Skin of body (tissue), 2 donors: ENCODE results near the gene ANK3. TPM values are rescaled to one million over a fixed set of nuclear protein-coding genes. Genes with fewer than 3 reads are reported as not detected.

Experiments
- DNase-seq: peaks from one replicate; lab custom pipeline; 2025; lab: John Stamatoyannopoulos, UW
- total RNA-seq: library from RNA; depleted of rRNA; stranded (reverse); fragments of >200 nt; gene quantifications from one replicate; pipeline ENCODE4 v1.2.3, GENCODE V29; 2014

ANK3 gene
- total RNA-seq, 1 donor from 2014 or later = 78.0 TPM

DNA sequence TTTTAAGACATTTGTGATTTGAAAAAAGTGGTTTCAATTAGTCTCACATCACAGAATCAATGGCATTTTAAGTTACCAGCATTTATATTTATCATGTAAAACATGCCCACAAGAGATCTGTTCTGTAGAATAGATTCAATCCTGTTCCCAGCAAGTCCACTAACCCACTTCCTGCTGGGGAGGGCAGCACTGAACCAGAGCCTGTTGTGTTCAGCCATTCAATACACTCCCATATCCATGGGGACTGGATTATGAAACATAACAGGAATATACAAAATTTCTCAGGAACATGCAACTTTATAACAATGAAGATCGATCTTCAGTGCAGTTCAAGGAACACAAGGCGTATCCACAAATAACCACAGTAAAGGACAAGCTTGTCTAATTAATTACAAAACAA lies 24.4 kb upstream of the ANK3 start:
- DNase-seq = no peak

DNA sequence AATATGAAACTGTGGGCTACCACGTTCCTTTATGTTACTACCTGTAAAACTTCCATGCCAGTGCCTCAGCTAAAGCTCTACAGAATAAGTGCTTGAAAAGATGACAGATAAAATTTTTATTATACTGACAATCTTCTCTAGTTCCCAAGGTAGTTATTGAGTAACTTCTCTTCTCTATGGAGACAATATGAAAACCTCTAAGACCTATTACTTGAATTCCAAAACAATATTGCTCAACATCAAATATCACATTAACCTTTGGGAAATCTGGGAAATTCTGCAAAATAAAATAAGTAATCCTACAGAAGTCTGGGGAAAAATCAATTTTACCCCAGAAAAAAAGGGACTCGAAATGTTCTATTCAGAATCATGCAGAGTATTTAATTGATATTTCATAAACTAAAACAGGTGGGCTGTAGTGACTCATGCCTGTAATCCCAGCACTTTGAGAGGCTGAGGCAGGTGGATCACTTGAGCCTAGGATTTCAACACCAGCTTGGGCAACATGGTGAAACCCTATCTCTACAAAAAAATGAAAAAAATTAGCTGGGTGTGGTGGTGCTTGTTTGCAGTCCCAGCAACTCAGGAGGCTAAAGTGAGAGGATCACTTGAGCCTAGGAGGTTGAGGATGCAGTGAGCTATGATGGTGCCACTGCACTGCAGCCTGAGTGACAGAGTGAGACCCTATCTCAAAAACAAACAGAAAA lies 23.8 kb upstream of the ANK3 start:
- DNase-seq = no peak

DNA sequence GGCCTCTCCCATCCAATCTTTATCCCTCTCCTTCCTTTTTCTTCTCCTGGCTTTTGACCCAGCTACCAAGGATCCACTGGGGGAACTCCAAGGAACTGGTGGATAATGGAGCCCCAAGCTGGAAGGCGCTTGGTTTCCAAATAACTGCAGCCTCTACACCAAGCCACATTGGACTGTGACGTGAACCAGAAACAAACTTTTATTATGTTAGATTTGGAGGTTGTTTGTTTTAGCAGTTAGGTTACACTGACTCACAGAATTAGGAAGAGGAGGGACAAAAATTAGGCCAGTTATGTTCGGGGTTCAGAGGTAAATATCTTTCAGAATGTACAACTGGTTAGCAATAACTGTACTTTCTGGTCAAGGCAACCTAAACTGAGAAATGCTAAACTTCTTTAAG lies 21.3 kb upstream of the ANK3 start:
- no peak for DNase-seq

DNA sequence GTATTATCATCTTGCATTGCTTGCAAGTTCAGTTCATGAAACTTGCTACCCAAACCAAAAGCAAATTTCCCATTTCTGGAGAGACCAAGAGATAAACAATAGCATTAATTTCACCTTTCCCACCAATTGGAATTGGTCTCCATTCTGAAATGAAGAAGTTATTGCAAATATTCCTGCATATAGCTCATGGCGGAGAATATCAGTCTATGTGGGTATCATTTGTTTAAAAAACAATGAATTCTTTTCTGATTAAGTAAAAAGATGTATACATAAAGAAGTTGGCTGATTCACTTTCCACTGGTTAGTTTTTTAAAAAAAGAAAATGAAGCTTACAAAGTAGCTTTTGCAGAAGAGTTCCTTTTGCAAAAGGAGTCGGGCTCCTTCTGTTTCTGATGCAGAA lies 19.5 kb upstream of the ANK3 start:
- DNase-seq = no peak

DNA sequence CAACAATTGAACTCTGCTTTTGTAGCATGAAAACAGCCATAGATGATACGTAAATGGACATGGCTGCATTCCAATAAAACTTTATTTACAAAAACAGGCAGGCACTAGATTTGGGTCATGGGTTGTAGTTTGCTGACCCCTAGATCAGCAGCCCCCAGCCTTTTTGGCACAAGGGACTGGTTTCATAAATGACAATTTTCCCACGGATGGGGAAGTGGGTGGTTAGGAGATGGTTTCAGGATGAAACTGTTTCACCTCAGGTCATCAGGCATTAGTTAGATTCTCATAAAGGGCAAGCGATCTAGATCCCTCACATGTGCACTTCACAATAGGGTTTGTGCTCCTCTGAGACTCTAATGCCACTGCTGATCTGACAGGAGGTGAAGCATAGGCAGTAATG lies 16.5 kb upstream of the ANK3 start:
- DNase-seq = no peak

DNA sequence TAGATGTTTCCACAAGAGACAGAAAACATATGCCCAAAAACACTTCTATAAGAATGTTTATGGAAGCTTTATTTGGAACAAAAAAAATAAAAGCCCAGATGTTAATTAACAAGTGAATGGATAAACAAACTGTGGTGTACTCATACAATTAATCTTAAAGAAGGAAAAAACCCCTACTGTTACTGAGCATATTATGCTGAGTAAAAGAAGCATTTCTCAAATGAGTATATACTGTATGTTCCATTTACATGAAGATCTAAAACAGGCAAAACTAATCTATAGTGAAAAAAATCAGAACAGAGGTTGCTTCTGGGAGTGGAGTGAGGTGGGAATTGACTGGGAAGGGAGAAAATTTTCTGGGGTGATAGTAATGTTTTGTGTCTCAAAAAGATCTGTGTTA lies 15.5 kb upstream of the ANK3 start:
- no peak for DNase-seq

DNA sequence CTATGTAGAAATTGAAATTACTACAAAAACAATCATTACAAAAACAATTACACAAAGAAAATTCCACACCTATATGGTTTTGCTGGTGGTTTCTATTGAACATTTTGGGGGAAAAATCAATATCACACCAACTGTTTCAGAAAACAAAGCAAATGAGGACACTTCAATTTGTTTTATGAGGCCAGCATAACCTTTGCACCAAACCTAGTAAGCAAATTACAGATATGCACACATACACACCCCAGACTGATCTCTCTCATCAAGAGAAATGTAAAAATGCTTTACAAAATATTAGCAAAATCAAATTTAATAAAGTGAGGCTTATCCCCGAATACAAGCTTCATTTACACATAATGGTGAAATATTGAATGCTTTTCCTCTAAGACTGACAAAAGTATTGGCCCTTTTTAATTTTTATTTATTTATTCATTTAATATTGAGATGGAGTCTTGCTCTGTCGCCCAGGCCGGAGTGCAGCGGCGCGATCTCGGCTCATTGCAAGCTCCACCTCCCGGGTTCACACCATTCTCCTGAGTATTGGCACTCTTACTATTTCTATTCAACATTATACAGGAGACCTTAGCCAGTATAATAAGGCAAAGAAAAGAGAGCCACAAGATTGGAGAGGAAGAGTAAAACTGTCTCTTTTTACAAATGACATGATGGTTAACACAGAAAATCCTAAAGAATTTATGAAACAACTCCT lies 13.6 kb upstream of the ANK3 start:
- no peak for DNase-seq

DNA sequence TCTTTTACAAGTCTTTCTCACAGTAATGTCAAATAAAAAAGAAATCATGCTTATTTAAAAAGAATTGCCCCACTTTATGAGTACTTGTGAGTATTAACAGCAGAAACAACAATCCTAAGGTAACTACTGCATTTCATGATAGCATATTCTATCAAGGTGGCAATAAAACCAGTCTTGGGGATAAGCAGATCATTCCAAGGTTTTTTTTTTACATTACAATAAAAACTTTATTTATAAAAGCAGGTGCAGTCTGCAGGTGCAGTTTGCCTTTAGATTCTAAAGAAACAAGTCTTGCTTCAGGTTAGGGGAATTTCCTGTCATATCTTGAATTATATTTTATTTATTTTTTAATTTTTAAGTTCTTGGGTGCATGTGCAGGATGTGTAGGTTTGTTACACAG lies 10.7 kb upstream of the ANK3 start:
- DNase-seq = no peak

DNA sequence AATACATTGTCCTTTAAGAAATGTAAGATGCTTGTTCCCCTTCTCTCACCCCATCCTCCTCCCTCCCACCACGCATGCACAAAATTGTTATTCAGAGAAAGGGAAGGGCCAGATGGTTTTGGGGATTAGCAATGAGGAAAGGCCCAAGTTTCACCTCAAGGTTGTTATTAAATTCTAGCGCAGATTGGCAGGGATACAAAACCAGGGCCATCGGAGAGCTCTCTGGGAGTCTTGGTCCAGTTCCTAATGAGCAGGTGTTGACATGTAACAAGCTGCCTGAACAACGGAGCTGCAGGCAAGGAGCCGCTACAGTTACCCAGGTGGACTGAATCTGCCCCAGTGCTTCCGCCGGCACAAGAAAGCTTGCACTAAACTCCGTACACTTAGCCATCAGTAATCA lies 9.7 kb upstream of the ANK3 start:
- no peak for DNase-seq

DNA sequence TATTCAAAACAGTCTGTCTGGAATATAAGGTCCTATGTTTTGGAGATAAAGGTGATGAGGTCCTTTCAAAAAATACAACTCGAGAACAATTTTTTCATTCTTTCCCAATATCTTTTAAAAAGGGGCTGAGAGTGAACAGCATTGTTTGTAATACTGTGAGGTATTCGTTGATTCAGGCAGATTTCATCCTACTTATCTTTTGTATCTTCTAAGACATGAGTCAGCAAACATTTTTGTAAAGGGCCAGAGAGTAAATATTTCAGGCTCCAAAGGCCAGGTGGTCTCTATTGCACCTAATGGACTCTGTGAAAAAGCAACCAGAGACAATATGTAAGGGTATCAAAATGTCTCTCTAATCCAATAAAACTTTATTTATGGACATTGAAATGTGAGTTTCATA lies 8.1 kb upstream of the ANK3 start:
- no peak for DNase-seq

DNA sequence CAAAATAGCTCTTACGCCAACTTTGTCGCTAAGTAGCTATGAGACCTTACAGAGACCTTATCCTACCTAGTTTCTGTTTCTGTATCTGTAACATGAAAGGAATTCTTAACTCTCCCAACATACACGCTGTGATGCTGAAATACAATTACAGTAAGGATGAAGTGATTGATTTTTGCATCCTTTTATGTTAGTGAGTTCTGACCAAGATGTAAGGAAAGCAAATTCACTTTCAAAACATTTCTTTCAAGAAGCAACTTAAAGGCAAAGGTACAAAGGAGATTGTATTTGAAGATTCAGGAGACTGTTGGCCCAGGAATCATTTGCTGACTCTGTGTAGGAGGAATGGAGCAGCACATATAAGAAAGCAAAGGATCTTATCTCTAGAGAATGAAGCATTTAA lies 7.1 kb upstream of the ANK3 start:
- DNase-seq = no peak

DNA sequence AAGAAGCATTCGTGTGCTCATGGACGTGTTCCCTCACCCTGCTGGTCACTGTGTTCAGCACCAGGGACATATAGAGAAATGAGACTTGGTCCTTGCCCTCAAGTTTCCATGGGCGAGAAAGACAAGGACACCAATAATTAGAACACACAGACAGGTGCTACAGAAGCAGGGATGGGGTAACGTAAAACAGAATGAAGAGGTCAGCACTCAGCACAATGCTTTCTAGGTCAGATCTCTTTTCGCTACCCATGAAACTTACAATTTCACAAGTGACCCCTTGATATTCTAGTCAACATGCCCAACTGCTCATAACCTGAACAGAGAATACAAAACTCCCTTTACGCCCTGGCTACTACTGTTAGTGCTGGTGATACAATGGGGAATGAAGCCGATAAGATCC lies 6.0 kb upstream of the ANK3 start:
- DNase-seq = no peak

DNA sequence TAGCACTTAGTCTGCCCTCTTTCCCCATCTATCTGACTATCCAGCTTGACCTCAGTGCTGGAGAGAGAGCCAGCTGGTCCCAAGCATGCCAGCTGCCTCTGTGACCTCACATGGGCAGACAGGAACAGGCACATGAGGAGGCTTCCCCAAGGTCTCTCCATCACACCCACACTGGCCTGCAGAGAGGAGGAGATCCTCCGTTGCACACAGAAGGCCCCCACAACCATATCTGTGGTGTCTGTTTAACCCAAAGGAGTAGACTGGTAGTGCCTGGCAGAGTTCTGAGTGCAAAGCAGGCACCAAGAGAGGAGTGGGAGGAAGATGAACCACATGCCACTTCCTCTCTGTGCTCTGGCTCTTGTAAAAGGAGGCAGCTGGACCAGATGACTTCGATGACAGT lies 4.8 kb upstream of the ANK3 start:
- DNase-seq = no peak

DNA sequence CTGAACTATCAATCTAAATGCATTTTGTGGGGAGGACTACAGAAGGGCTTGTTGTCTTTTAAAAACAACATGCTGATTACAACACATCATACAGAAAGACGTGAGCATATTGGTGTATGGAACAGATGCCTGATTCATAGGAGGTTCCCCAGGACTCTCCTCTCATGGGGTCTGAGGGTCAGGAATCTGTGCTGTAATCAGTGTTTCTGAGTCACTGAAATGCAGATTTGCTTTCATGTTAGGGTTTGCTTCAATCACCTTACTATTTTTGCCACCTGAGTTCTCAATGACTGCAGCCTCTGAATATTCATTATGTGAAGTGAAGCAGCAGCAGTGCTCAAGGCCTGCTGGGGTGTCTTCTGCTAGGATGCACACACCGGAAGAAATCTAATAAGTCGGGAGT lies 550 bp upstream of the ANK3 start:
- DNase-seq = no peak

DNA sequence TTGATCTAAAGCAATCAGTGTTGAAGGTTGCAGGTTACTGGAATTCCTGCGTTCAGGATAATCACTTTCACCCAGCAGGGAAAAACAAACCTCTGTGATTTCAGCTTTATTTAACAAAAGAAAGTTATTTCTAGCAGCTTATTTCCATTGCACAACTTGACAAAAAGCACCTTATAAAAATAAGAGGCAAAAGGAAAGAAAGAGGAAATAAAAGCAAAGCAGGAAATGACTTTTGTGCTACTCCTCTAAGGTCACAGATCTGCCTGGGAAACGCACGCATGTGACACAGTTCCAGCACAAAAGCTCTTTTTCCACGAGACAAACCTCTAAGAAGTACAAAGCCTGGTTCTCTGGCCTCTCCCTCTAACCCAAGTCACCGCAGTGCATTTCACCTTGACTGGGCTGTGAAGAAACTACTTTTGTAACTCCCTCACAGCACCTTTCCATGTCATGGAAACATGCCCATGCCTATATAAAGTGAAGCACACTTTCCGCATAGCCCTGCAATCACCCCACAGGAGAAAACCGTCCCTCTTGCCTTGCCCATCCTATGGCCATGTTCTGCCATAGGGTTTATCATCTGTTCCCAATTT lies 870 bp downstream of the ANK3 start:
- no peak for DNase-seq

DNA sequence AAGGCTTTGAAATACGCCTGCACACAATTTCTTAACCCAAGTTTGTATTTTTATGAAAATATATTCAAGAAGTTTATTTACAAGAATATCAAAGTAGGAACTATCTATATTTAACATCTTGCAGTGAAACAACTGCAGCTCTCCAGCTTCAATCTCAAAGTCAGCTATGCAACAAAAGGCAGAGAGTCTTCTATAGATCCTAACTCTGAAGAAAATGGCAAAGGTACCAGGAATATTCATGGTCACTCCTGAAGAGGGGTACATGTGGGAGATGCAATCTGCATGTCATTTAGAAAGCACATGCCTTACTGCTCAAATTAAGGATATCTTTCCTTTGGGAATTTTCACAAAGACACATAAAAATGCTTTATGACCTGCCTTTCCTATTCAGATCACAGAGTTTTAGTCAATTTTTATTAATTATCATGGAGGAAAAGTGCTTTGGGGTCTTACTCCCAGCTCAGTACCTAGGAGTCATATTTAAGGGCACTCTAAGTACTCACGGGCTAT lies 1.5 kb downstream of the ANK3 start:
- no peak for DNase-seq

DNA sequence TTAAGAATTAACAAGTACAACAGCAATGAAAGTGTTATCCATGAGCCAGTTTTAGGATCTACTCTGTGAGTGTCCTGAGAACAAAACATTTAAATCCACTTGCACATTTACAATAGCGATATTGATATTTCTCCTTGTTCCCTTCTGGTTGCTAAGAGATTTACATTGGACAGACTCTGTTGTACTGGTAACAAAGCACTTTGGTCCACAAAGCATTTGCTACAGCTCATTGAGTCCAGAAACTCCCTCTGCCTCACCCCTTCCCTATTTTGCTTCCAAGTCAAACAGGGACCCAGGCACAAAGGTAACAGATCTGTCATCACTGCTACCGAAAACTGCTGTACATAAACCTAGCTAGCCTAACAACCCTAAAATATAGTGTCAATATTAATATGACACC lies 2.1 kb downstream of the ANK3 start:
- DNase-seq = no peak

DNA sequence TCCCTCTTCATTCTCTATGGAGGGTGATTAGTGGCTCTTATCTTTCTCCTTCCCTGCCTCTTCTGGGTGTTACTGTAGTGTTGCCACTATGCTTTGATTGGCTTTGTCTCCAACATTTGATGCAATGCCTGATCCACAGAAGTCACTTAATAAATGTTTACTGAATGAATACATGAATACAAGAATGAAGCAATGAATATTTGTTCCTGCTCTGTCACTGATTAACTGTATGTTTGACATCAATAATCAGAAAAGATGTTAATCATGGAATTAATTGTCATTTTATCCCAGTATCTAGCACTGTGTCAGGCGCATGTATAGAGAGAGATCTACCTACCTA lies 4.3 kb downstream of the ANK3 start:
- no peak for DNase-seq

DNA sequence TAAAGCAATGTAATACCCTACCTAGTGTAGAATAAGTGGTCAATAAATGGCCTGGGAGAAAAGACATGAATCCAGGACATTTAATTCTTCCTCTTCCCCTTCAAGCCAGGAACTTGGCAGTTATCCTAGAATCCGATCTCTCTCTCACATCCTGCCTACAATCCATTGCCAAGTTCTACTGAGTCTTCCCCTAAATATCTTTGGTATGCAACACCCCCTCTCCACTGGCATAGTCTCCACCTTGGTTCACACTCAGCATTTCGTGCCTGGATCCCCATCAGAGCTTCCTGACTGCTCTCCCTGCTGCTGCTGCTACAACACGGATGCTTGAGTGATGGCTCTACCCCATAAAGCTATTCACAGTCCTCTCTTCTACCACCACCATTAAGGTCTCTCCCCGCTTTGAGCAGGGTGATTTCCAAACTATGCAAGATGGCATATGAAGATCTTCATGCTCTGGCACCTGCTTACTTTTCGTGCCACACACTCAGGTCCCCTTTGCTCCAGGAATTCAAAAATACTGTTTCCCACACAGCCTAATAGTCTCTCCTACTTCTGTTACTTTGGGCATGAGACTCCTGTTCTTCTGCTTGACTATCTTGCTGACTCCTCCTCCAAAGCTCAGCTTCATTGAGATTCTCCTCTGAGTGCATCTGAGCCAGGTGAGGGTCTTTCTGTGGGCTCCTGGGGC lies 4.8 kb downstream of the ANK3 start:
- DNase-seq = peak; percentile 5

DNA sequence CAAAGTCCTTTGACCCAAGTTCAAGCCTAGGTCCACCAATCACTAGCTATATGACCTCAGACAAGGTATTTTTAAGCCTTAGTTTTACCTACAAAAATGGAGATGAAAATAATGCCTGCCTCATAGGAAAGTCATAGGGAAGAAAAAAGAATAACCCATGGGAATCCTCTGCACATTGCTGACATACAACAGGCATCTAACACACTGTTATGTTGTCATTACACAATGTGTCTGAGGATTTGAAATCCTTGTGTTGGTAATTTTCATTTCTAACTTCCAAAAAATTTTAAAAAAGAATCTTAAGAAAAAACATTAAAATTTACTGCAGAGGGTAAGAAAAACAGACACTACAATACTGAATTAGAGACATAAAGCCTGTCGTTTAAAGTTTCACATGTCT lies 5.7 kb downstream of the ANK3 start:
- DNase-seq = no peak

DNA sequence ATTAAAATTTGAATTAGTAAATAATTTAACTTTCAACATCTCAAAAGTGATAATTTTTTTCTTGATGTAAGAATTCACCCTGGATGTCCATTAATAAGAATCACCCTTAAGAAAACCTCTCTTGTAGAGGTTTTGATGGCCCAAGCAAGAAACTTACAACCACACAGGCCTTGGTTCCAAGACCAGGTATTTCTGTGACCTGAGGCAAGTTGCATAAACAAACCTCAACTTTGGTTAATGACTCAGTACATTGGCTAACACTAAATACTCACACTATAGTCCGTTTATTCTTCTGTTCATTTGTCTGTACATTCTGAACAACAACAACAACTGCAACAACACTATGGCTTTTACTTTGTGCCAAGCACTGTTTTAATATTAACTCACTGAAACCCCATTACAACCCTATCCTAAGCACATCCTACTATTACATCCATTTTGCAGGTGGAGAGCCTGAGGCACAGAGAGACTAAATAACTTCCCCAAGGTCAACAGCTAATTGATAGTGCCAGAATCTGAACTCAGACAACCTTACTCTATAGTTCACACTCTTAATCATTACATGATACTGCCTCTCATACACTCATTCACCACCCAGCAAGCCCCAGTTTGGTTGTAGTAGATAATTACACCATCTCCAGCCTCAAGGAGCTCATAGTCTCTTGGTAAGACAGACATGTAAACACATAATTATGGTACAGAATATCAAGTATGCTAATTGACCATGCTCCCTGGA lies 6.6 kb downstream of the ANK3 start:
- DNase-seq = no peak

DNA sequence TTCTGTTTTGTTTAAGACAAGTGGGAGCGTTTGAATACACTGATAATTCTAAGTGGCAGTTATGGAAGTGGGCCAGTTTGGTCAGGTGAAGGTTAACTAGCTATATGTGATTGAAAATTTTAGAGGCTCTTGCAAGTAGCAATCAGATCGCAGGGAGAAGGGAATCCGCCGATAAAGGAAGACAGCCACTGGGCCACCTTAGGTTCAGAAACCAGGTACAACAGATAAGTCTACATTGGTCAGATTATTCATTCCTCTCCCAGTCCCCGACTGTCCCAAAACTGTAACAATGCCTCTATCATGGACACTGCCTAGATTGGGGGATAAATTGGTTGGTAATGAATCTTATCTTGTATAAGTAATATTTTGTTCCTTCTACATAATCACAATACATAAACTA lies 8.9 kb downstream of the ANK3 start:
- no peak for DNase-seq
